Right lobe of liver (tissue), 6 donors: ENCODE measurements around the gene SPATA18. TPM values are rescaled to one million over a fixed set of nuclear protein-coding genes. Genes with fewer than 3 reads are reported as not detected.
"Not testable (repeated sequence)": the region's sequence is repeated elsewhere in the genome, so short reads cannot be mapped to it uniquely, and the experiment has no call there.

ENCODE experiments used
- ATAC-seq, 4 donors: fragments of 200-7000 bp; cut with Tn5 transposase; one replicate each; pipeline ENCODE4 v1.9.1; 2020; ENCODE audit warnings: mild to moderate bottlenecking in 4 of 4, moderate library complexity in 4 of 4
- DNase-seq, 3 donors: peaks; one replicate each; pipeline ENCODE4 v3.0.0-alpha.2; 2020
- H3K27ac ChIP-seq, 3 donors: fragments of 200-600 bp; one replicate each; pipeline ENCODE4 v1.8.0; 2022
- H3K27me3 ChIP-seq, 2 donors: fragments of 200-600 bp; one replicate each; pipeline ENCODE4 v1.8.0; 2022
- H3K36me3 ChIP-seq, 4 donors: fragments of 200-600 bp; sonication (generic) in 1 of 4; one replicate each; pipeline versions ENCODE4 v1.5.1 to v1.8.0; 2017 to 2022; ENCODE audit warnings: control low read depth in 1 of 4
- H3K4me1 ChIP-seq, 4 donors: fragments of 200-600 bp; sonication (generic) in 1 of 4; one replicate each; pipeline versions ENCODE4 v1.5.1 to v1.8.0; 2017 to 2022; ENCODE audit warnings: control low read depth in 1 of 4
- H3K4me3 ChIP-seq, 3 donors: fragments of 200-600 bp; one replicate each; pipeline ENCODE4 v1.8.0; 2022
- H3K9me3 ChIP-seq, 4 donors: fragments of 200-600 bp; sonication (generic) in 1 of 4; one replicate each; pipeline versions ENCODE4 v1.5.1 to v1.8.0; 2017 to 2022; ENCODE audit warnings: control low read depth in 1 of 4
- CTCF ChIP-seq, 4 donors: fragments of 200-600 bp in 3 of 4; fragments of 450-650 bp in 1 of 4; IDR thresholded peaks; one replicate each; pipeline versions ENCODE4 v1.5.1 to v1.8.0; 2016 to 2022; ENCODE audit warnings: antibody characterized with exemption in 4 of 4, mild to moderate bottlenecking in 2 of 4
- POLR2A ChIP-seq: fragments of 450-650 bp; IDR thresholded peaks from one replicate; pipeline ENCODE4 v1.6.1; 2017; ENCODE audit warnings: antibody characterized with exemption, mild to moderate bottlenecking
- WGBS: methylation state at CpG from one replicate; pipeline ENCODE4 v1.1.6; 2018; ENCODE audit warnings: low coverage, low lambda C conversion rate; ENCODE audit not compliant: insufficient coverage; ENCODE audit errors: missing lambda C conversion rate; 5-methylcytosine and 5-hydroxymethylcytosine counted together
- intact Hi-C, 2 donors: fragments of 100-400 bp; cut with DNase I; formaldehyde crosslinking; loops; one replicate each; pipeline versions ENCODE4 v1.11.2 to v1.14.1; 2022
- total RNA-seq, 6 experiments: library from RNA; depleted of rRNA in 2 of 6; stranded (reverse); fragments of >200 nt in 2 of 6; fragmentation: NEBNext Ultra II Directional in 3 of 6; extraction: Animal tissue kit (Norgen Biotek cat#: 25700) in 3 of 6; gene quantifications; one replicate each; pipeline versions ENCODE4 v1.1.0 to v1.2.4, GENCODE V29; 2016 to 2023
- donor health status: DM: no; HTN: yes; CAD: no.
- donor health status: DM: no; HTN: no; CAD: no.
- donor health status: DM: no; HTN: no; CAD: no.
- donor health status: DM: no; HTN: yes; CAD: no.
- donor health status: DM: no; HTN: yes; CAD: no.

The SPATA18 gene
- total RNA-seq, 6 experiments from 2014 or later: 1.6 to 2.9 (median 2.3) TPM

DNA sequence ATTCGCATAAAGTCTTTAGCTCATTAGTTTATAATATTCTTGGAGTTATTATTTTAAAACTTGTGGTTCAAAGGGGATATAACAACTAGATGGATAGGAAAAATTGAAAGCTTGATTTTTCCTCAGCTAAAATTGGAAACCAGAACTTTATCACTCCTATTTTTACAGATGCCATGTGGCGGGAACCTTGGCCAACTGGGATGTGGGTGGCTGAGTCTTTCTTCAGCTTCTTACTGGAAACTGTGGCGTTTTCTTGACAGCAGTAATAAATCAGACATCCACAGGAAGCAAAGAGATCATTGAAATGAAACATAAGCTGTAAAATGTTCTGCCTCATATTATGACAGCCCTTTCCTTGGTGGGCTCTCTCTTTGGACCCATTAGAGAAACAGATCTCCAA, 84.1 kb downstream of the SPATA18 start:
- no peaks in the 10 kb centered on the region for H3K9me3 ChIP-seq
- no peak overlapping the region for H3K4me3 ChIP-seq
- H3K4me1 ChIP-seq: no peaks in the 10 kb centered on the region
- DNase-seq (no peak), ATAC-seq (no peak)
- H3K27me3 ChIP-seq: no peaks in the 10 kb centered on the region
- WGBS: 35% methylated on average over 3 of the region's 3 CpGs
- no peak for TF ChIP-seq POLR2A
- no peak for TF ChIP-seq CTCF (IDR thresholded peaks at IDR 0.05)
- H3K36me3 ChIP-seq: no peaks in the 10 kb centered on the region
- H3K27ac ChIP-seq: no peak overlapping the region
- intact Hi-C loops: no loop called here

DNA sequence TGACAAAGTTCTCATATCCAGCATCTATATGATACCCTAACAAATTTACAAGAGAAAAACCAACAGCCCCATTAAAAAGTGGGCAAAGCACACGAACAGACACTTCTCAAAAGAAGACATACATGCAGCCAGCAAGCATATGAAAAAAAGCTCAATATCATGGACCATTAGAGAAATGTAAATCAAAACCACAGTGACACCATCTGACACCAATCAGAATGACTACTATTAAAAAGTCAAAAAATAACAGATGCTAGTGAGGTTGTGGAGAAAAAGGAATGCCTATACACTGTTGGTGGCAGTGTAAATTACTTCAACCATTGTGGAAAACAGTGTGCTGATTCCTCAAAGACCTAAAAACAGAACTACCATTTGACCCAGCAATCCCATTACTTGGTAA, 86.0 kb downstream of the SPATA18 start:
- intact Hi-C loops, H3K4me1 ChIP-seq, H3K9me3 ChIP-seq, ATAC-seq, H3K27ac ChIP-seq, H3K4me3 ChIP-seq, H3K36me3 ChIP-seq, H3K27me3 ChIP-seq, DNase-seq: not testable (repeated sequence)
- WGBS: 15% methylated on average over 1 of the region's 1 CpG
- TF ChIP-seq CTCF (IDR thresholded peaks at IDR 0.05): peak in 1 of 4 donors; percentile 5

- intact Hi-C loops: no loop called here
- 39% methylated on average over 2 of the region's 2 CpGs for WGBS
- H3K27me3 ChIP-seq: no peaks in the 10 kb centered on the region
- H3K4me3 ChIP-seq: no peak overlapping the region
- ATAC-seq (no peak), DNase-seq (no peak)
- TF ChIP-seq CTCF (IDR thresholded peaks at IDR 0.05) (no peak), POLR2A (no peak)
- no peak overlapping the region for H3K27ac ChIP-seq
- H3K9me3 ChIP-seq: no peaks in the 10 kb centered on the region
- H3K4me1 ChIP-seq: no peaks in the 10 kb centered on the region
- no peaks in the 10 kb centered on the region for H3K36me3 ChIP-seq
Observed at GRCh38 chr4:52142816-52143215, 91.7 kb downstream of the SPATA18 start.

DNA sequence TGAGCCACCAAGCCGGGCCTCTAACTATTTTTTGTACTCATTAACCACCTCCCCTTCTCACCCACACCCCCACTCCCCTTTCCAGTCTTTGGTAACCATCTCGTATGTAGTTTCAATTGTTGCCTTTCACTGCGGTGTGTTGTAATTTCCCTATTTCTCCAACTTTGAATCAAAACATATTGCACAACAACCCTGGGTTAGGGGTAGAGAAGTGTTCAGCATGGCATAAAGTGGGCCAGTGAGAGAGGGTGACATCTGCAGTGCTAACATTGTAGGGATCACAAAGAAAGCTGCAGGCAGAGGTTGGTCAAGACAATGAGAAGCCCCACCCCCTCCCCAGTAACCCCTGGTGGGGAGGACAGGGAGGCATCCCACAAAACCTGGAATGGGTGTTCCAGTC, 92.7 kb downstream of the SPATA18 start:
- no peaks in the 10 kb centered on the region for H3K9me3 ChIP-seq
- no peaks in the 10 kb centered on the region for H3K36me3 ChIP-seq
- TF ChIP-seq CTCF (IDR thresholded peaks at IDR 0.05) (no peak), POLR2A (no peak)
- no peak overlapping the region for H3K27ac ChIP-seq
- no peaks in the 10 kb centered on the region for H3K4me1 ChIP-seq
- DNase-seq: no peak
- intact Hi-C loops: no loop called here
- no peak overlapping the region for H3K4me3 ChIP-seq
- H3K27me3 ChIP-seq: no peaks in the 10 kb centered on the region
- ATAC-seq: peak in 3 of 4 donors; percentile 19 to 66 (median 41)
- 45% methylated on average over 3 of the region's 3 CpGs for WGBS

- no peak overlapping the region for H3K27ac ChIP-seq
- peak in 3 of 4 donors; percentile 40 to 64 (median 61) for ATAC-seq
- 52% methylated on average over 7 of the region's 7 CpGs for WGBS
Observed at GRCh38 chr4:52144372-52144771, 93.3 kb downstream of the SPATA18 start.

More at GRCh38 chr4:52144372-52144771, 93.3 kb downstream of the SPATA18 start:
- no peak for DNase-seq
- no peaks in the 10 kb centered on the region for H3K4me1 ChIP-seq
- no peak overlapping the region for H3K4me3 ChIP-seq
- intact Hi-C loops: no loop called here
- H3K9me3 ChIP-seq: no peaks in the 10 kb centered on the region
- H3K27me3 ChIP-seq: no peaks in the 10 kb centered on the region
- no peaks in the 10 kb centered on the region for H3K36me3 ChIP-seq
- no peak for TF ChIP-seq POLR2A
- no peak for TF ChIP-seq CTCF (IDR thresholded peaks at IDR 0.05)
